ENCODE results near the gene TTLL6.

The TTLL6 gene

DNA sequence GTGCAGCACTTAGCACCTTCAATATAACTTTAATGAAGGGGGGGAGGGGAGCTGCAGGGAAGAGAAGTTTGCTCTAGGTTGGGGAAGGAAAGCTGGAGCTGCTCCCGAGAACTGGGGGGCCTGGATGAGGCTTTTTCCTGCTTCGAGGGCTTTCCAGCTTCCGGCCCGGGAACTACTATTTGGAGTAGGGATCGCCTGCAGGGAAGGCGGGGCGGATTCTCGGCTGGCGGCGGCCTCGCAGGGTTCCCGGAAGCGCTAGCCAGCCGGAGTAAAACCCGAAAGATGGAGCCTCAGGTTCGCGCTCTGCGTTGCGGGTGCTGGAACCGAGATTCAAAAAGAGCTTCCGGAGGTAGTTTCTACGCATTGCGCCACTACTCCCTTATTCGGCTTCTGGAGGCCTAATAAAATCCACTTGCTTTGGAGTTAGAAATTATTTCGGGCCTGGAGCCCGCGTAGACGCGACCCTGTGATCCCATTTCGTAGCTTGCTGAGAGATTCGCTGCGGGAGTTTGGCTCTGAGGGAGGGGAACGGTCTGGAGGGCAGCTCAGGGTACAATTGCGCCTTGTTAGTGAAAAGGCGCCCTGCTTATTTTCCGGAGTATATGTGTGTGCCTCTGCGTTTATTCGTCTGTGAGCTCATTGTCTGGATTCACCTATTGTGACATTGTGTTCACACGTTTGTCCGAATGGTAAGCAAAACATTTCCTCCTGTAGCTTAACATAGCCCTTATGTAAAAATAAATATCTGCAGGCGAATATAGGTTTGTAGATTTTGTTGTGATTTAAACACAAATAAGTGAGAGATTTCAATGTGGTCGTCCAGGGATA is 93.4 kb downstream of the TTLL6 start:
- H3K9me3 ChIP-seq (ENCODE audit: control insufficient read depth, low read depth, low read length), result no peaks in the 10 kb centered on the region
- H3K27ac ChIP-seq (ENCODE audit: low read length), result no peak overlapping the region
- H3K4me1 ChIP-seq (ENCODE audit: control insufficient read depth, low read depth, low read length), result peaks cover 22% of the 10 kb centered on the region
- peak overlapping the region; percentile 25 for H3K4me3 ChIP-seq (ENCODE audit: low read length)
- H3K36me3 ChIP-seq (ENCODE audit: control insufficient read depth, low read depth, low read length), result no peaks in the 10 kb centered on the region
- no peak overlapping the region for H3K9ac ChIP-seq (ENCODE audit: low read length)
- peaks cover 100% of the 10 kb centered on the region for H3K27me3 ChIP-seq (ENCODE audit: control insufficient read depth, insufficient read depth, low read length)

DNA sequence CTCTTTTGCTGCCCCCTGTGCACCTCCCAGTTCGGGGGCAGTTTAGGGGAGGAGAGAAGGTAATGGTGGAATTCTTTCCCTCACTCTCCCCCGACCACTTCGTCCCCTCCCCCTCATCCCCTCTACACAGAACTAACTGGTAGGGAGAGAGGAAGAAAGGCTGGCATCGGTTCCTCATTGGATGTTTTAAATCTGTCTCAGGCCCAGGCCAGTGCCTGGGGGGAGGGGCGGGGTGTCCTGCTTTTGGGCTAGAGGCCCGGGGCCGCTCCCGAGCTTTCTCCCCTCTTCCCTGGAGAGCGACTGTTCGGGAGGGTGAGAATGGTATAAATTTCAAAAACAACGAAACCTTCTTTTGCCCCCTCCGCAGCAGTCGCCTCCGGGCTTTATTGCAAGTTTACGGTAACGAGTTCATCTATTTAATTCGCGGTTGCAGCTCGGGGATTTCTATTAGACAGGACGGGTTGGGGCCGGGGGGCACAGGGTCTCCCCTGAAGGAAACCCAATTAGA is 94.1 kb downstream of the TTLL6 start, which contains the start of gene PRAC2:
TSS of gene PRAC2 (plus strand) at position 271 of the 508 bp plus-strand sequence. CDS start 1,226 bp downstream, outside the sequence.
- Histone ChIP-seq H3K4me3 (ENCODE audit: low read length) (peak within 1 kb of the TSS; percentile 25), H3K9ac (ENCODE audit: low read length) (no peak within 1 kb of the TSS), H3K27ac (ENCODE audit: low read length) (no peak within 1 kb of the TSS), H3K9me3 (ENCODE audit: control insufficient read depth, low read depth, low read length) (no peaks in the 10 kb centered on the region), H3K36me3 (ENCODE audit: control insufficient read depth, low read depth, low read length) (no peaks in the 10 kb centered on the region), H3K4me1 (ENCODE audit: control insufficient read depth, low read depth, low read length) (peaks cover 28% of the 10 kb centered on the region), H3K27me3 (ENCODE audit: control insufficient read depth, insufficient read depth, low read length) (peaks cover 100% of the 10 kb centered on the region)

DNA sequence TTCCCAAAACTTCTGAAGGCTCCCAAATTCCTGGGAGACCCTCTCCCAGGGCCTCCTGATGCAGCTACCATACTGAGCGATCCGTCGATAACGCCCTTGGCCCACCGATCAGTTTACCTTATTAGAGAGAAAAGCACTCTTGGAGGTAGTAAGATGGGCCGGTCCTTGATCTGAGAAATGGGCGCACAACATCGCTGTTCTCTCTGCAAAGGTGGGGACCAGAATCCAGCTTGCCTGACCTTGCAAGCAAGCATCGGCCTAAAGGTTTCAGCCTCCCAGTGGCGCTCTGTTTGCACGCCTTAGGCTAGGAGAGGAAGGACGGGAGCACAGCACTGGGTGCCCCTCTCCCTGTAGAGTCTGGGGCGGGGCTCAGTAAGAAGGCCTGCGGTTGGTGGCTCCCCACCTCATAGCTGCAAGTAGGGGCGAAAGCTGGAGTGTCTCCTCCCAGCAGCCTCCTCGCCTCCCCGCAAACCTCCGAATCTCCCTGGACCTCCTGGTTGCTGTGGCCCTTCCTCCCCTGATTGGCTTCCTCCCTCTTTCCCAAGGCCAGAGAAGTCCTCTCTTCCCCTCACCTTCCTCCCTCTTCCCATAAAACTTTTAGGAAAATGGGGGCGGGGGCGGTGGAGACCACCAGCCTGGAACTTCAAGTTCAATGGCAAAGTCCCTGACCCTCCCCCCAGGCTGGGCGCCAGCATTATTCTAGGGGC is 94.7 kb downstream of the TTLL6 start, which contains the start of gene PRAC1:
TSS of gene PRAC1 (minus strand) at position 318 of the 707 bp plus-strand sequence. CDS start at position 192, 126 bp downstream.
- peaks cover 100% of the 10 kb centered on the region for H3K27me3 ChIP-seq (ENCODE audit: control insufficient read depth, insufficient read depth, low read length)
- no peak within 1 kb of the TSS for H3K27ac ChIP-seq (ENCODE audit: low read length)
- no peaks in the 10 kb centered on the region for H3K9me3 ChIP-seq (ENCODE audit: control insufficient read depth, low read depth, low read length)
- no peak within 1 kb of the TSS for H3K4me3 ChIP-seq (ENCODE audit: low read length)
- no peaks in the 10 kb centered on the region for H3K36me3 ChIP-seq (ENCODE audit: control insufficient read depth, low read depth, low read length)
- H3K9ac ChIP-seq (ENCODE audit: low read length), result no peak within 1 kb of the TSS
- peaks cover 28% of the 10 kb centered on the region for H3K4me1 ChIP-seq (ENCODE audit: control insufficient read depth, low read depth, low read length)

DNA sequence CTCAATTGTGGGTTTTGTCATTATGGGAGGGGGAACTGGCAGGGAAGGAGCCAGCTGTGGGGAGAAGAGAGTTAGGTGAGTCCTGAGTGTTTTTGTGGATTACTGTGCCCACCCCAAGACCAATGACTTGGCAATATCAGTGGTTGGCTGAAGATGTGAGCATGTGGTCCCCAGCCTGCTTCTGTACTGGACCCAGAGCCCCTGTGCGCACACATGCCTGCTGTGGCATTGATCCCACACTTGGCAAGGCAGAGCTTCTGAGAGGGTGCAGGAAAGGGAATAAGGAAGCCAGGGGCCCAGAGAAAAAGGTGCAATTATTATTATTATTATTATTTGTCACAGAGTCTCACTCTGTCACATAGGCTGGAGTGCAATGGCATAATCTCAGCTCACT is 96.0 kb downstream of the TTLL6 start:
- Histone ChIP-seq H3K4me3 (ENCODE audit: low read length) (no peak overlapping the region), H3K27me3 (ENCODE audit: control insufficient read depth, insufficient read depth, low read length) (peaks cover 100% of the 10 kb centered on the region), H3K36me3 (ENCODE audit: control insufficient read depth, low read depth, low read length) (no peaks in the 10 kb centered on the region), H3K4me1 (ENCODE audit: control insufficient read depth, low read depth, low read length) (peaks cover 28% of the 10 kb centered on the region), H3K27ac (ENCODE audit: low read length) (no peak overlapping the region), H3K9ac (ENCODE audit: low read length) (no peak overlapping the region), H3K9me3 (ENCODE audit: control insufficient read depth, low read depth, low read length) (no peaks in the 10 kb centered on the region)

DNA sequence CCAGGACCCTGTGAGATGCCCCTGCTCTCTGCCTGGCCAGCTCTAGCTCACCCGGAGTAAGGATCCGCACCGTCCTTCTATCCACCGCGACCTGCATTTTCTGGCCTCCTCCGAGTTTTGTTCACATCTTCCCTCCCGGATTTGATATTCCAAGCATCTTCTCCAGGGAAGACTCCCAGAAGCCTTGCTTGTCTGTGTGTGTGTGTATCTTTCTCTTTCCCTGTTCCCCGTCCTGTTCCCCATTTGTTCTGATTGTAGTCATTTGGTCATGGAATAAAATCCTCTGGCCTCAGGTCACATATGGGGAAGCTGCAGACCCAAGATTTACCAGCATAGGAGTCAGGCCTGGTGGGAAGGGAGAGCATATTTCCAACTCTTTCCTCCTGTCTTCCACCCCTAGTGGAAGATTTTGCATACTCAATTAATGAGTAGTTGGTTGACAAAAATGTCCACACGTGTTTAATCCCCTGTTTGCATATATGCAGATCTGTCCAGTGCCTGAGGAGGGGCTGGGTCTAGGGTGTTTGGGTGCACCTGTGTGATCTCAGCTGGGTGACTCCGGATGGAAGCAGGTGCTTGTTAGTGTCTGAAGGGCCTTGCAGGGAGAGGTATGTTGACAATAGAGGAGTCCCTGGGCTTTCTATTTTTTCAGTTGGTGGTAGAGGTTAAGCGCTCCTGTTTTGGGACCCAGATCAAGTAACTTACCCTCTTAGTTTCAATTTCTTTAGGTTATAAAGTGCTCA is 96.6 kb downstream of the TTLL6 start:
- peaks cover 100% of the 10 kb centered on the region for H3K27me3 ChIP-seq (ENCODE audit: control insufficient read depth, insufficient read depth, low read length)
- no peaks in the 10 kb centered on the region for H3K36me3 ChIP-seq (ENCODE audit: control insufficient read depth, low read depth, low read length)
- H3K9ac ChIP-seq (ENCODE audit: low read length), result no peak overlapping the region
- peaks cover 28% of the 10 kb centered on the region for H3K4me1 ChIP-seq (ENCODE audit: control insufficient read depth, low read depth, low read length)
- H3K27ac ChIP-seq (ENCODE audit: low read length), result no peak overlapping the region
- no peak overlapping the region for H3K4me3 ChIP-seq (ENCODE audit: low read length)
- no peaks in the 10 kb centered on the region for H3K9me3 ChIP-seq (ENCODE audit: control insufficient read depth, low read depth, low read length)

DNA sequence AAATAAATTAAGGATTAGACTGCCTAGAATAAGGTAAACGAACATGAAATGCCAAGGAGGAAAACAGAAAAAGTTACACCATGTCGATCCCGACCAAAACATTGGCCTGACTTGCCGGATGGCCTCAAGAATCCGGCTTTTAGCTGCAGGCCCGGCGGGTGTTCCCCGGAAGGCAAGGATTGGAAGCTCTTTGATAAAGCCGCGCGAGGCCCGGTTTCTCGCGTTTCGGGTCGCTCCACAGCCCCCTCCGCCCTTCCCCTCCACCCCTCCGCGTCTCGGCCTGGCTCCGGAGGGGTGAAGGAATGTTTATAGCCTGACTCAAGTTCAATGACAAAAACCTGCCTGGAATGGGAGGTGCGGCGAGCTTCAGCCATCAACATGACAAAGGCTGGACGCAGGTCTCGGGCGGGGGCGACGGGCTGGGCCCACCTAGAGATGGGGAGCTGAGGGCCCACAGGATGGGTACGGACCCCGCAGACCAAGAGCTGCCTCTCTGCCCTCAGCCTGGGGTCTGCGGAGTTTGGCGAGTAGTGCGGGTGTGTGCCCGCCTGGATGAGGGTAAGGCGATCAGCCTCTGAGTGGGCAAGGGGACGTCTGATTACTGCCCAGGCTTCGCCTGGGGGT is 97.3 kb downstream of the TTLL6 start:
- Histone ChIP-seq H3K9me3 (ENCODE audit: control insufficient read depth, low read depth, low read length) (no peaks in the 10 kb centered on the region), H3K36me3 (ENCODE audit: control insufficient read depth, low read depth, low read length) (no peaks in the 10 kb centered on the region), H3K9ac (ENCODE audit: low read length) (no peak overlapping the region), H3K4me3 (ENCODE audit: low read length) (peak overlapping the region; percentile 40), H3K27ac (ENCODE audit: low read length) (no peak overlapping the region), H3K27me3 (ENCODE audit: control insufficient read depth, insufficient read depth, low read length) (peaks cover 100% of the 10 kb centered on the region), H3K4me1 (ENCODE audit: control insufficient read depth, low read depth, low read length) (peaks cover 28% of the 10 kb centered on the region)

DNA sequence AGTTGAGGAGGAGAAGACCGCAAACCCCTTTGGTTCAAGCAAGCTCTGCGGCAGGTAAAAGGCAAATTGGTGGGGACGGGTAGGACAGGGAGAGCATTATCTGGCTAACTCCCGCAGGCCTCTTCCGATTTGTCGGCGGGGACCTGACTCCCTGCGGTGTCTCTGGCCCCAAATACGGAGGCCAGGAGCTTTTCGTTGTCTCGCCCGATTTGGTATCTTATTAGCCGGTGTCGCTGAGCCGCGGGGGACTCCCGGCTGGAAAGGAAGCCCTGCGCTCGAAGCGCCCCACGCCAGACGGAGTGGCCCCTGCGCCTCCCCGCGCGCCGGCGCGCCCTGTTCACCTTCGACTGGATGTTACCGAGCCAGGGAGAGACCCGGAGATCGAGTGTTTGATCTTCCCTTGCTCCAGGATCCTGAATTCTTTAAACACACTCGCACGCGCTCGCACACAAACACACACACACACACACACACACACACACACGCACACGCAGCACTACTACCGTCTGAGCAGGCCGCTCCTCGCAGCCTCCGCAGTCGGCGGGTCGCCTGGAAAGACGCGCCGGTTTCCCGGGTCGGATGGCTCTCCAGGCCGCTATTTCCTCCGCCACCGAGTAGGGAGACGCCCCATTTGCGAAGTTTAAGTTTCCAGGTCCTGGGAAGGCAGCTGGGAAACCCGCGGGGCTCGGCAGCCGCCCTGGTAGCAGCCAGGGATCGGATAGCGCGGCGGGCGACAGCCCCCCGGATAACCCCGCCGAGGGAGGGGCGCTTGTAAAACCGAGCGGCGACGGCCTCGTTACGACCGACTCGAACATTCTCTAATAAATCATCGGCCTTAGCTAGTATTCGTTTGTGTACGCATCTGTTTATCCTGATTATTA is 98.0 kb downstream of the TTLL6 start:
- no peak overlapping the region for H3K27ac ChIP-seq (ENCODE audit: low read length)
- no peaks in the 10 kb centered on the region for H3K9me3 ChIP-seq (ENCODE audit: control insufficient read depth, low read depth, low read length)
- no peak overlapping the region for H3K9ac ChIP-seq (ENCODE audit: low read length)
- peaks cover 27% of the 10 kb centered on the region for H3K4me1 ChIP-seq (ENCODE audit: control insufficient read depth, low read depth, low read length)
- no peaks in the 10 kb centered on the region for H3K36me3 ChIP-seq (ENCODE audit: control insufficient read depth, low read depth, low read length)
- H3K27me3 ChIP-seq (ENCODE audit: control insufficient read depth, insufficient read depth, low read length), result peaks cover 100% of the 10 kb centered on the region
- peak overlapping the region; percentile 40 for H3K4me3 ChIP-seq (ENCODE audit: low read length)

DNA sequence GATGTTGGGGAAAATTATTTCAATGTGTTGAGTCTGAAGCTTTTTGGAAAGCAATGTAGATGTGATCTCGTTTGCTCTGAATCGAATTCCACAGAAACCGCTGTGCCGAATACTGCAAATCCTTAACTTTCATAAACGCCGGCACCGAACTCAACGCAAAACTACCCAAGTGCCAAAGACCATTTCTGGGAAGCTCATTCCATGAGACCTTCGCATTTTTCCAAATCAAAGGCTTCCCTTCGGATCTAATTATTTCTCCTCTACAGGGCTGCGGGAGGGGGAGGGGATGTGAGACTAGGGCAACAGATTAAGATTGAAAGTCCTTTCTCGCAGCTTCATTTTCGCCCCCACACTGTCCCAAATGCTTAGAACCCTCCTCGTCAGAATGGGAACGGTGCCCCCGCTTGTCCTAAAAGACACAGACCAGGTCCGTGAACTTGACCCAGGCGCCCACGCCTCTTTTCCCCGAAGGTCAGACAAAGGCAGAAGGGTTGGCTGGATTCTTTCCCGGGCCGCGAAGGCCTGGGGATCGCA is 98.7 kb downstream of the TTLL6 start:
- Histone ChIP-seq H3K36me3 (ENCODE audit: control insufficient read depth, low read depth, low read length) (no peaks in the 10 kb centered on the region), H3K4me3 (ENCODE audit: low read length) (peak overlapping the region; percentile 40), H3K4me1 (ENCODE audit: control insufficient read depth, low read depth, low read length) (peaks cover 23% of the 10 kb centered on the region), H3K27me3 (ENCODE audit: control insufficient read depth, insufficient read depth, low read length) (peaks cover 100% of the 10 kb centered on the region), H3K9ac (ENCODE audit: low read length) (no peak overlapping the region), H3K27ac (ENCODE audit: low read length) (no peak overlapping the region), H3K9me3 (ENCODE audit: control insufficient read depth, low read depth, low read length) (no peaks in the 10 kb centered on the region)

DNA sequence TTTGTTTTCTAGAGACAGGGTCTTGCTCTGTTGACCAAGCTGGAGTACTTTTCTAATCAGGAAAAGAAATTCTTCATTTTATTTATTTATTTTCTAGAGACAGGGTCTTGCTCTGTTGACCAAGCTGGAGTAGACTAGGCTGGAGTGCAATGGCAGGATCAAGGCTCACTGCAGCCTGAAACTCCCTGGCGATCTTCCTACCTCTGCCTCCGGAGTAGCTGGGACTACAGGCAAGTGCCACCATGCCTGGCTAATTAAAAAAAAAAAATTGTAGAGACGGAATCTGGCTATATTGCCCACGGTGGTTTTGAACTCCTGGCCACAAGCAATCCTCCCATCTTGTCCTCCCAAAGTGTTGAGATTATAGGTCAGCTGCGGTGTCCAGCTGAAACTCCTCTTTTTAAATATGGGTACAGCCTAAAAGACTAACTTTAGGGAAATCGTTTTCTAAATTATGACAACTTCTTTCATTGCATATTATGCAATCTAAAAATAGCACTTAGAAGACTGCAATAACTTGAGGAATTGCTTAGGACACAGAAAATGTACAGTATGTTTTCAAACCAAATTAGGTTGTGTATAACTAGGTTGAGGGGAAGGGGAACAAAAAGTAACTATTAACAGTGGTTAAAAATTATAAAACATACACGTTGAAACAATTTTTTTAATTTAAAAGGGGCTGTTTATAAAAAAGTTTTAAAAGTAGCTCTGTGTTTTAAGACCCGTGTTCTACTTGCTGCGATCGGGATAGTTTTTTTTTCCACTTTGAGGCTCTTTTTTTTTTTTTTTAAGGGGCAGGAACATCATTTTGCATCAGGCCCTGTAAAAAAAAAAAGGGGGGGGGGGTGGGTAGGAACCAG is 99.4 kb downstream of the TTLL6 start:
- Histone ChIP-seq H3K4me3 (ENCODE audit: low read length) (no peak overlapping the region), H3K27me3 (ENCODE audit: control insufficient read depth, insufficient read depth, low read length) (peaks cover 100% of the 10 kb centered on the region), H3K36me3 (ENCODE audit: control insufficient read depth, low read depth, low read length) (no peaks in the 10 kb centered on the region), H3K9ac (ENCODE audit: low read length) (no peak overlapping the region), H3K27ac (ENCODE audit: low read length) (no peak overlapping the region), H3K9me3 (ENCODE audit: control insufficient read depth, low read depth, low read length) (no peaks in the 10 kb centered on the region), H3K4me1 (ENCODE audit: control insufficient read depth, low read depth, low read length) (peaks cover 21% of the 10 kb centered on the region)

All from iPS-18a (cell line).